OCI-LY3 (cell line): ENCODE results near the gene KLHL36.

Experiments used
- H2AFZ ChIP-seq: fragments of 200-600, 300-600 bp; shearing (Covaris generic); 2 replicates; pipeline ENCODE4 v1.6.0; 2014; ENCODE audit warnings: antibody characterized with exemption, low read depth, low read length
- H3K27ac ChIP-seq: fragments of 200-600, 300-600 bp; sonication (generic); 2 replicates; pipeline ENCODE4 v1.5.1; 2014; ENCODE audit warnings: mild to moderate bottlenecking, low read length, moderate library complexity, mixed read lengths
- H3K27me3 ChIP-seq: fragments of 200-600, 300-600 bp; sonication (generic); 2 replicates; pipeline ENCODE4 v1.6.1; 2014; ENCODE audit warnings: low read depth, low read length, mixed read lengths
- H3K36me3 ChIP-seq: fragments of 200-600, 300-600 bp; sonication (generic); replicated peaks from 2 replicates; pipeline ENCODE3; 2014; ENCODE audit warnings: low read depth, low read length, mixed read lengths
- H3K4me1 ChIP-seq: fragments of 300-600, 200-600 bp; sonication (generic); 2 replicates; pipeline ENCODE4 v1.6.1; 2014; ENCODE audit warnings: low read length, mixed read lengths
- H3K4me2 ChIP-seq: fragments of 200-600, 300-600 bp; sonication (generic); 2 replicates; pipeline ENCODE4 v1.6.1; 2014; ENCODE audit warnings: low read length, mixed read lengths
- H3K4me3 ChIP-seq: fragments of 300-600, 200-600 bp; sonication (generic); 2 replicates; pipeline ENCODE4 v1.5.1; 2014; ENCODE audit warnings: antibody characterized with exemption, mild to moderate bottlenecking, low read length, moderate library complexity
- H3K79me2 ChIP-seq: fragments of 300-600, 200-600 bp; shearing (Covaris generic); 2 replicates; pipeline ENCODE4 v1.6.1; 2014; ENCODE audit warnings: mild to moderate bottlenecking, low read length, mixed read lengths
- H3K9ac ChIP-seq: fragments of 300-600, 200-600 bp; shearing (Covaris generic); 2 replicates; pipeline ENCODE4 v1.6.0; 2014; ENCODE audit warnings: mild to moderate bottlenecking, low read length, moderate library complexity
- H3K9me3 ChIP-seq: fragments of 200-600, 300-600 bp; shearing (Covaris generic); 2 replicates; pipeline ENCODE4 v1.6.1; 2014; ENCODE audit warnings: low read length, mixed read lengths; ENCODE audit not compliant: insufficient read depth
- H4K20me1 ChIP-seq: fragments of 200-600, 300-600 bp; sonication (generic); 2 replicates; pipeline ENCODE4 v1.6.1; 2016; ENCODE audit warnings: low read length, mixed read lengths; ENCODE audit not compliant: insufficient read depth
- CTCF ChIP-seq: fragments of 200-600, 300-600 bp; sonication (generic); IDR thresholded peaks from 2 replicates; pipeline ENCODE4 v1.5.1; 2014; ENCODE audit warnings: antibody characterized with exemption, low read length, low read depth
- EZH2phosphoT487 ChIP-seq: fragments of 200-600 bp; shearing (Covaris generic); IDR thresholded peaks from 2 replicates; pipeline ENCODE4 v1.6.1; 2018; ENCODE audit warnings: antibody characterized with exemption, mixed run types, low read depth

The KLHL36 gene

GRCh38 chr16:84609563-84610177 is 38.6 kb upstream of the KLHL36 start:
- no peak overlapping the region; the same call in 1 of the 2 replicates for H3K9ac ChIP-seq
- H3K4me2 ChIP-seq, result peak overlapping the region; percentile 63; the same call in 1 of the 2 replicates
- peaks cover 95% of the 10 kb centered on the region for H3K36me3 ChIP-seq
- H4K20me1 ChIP-seq, result peaks cover 68% of the 10 kb centered on the region
- no peak for TF ChIP-seq CTCF
- no peak for TF ChIP-seq EZH2phosphoT487
- peaks cover 42% of the 10 kb centered on the region for H3K9me3 ChIP-seq
- no peaks in the 10 kb centered on the region for H3K27me3 ChIP-seq
- H3K27ac ChIP-seq, result peak overlapping the region; percentile 91
- H3K4me1 ChIP-seq, result peaks cover 61% of the 10 kb centered on the region
- peak overlapping the region; percentile 11 for H3K4me3 ChIP-seq
- H3K79me2 ChIP-seq, result peaks cover 99% of the 10 kb centered on the region
- no peak overlapping the region for H2AFZ ChIP-seq

GRCh38 chr16:84610376-84610775 is 37.9 kb upstream of the KLHL36 start:
- H3K4me1 ChIP-seq, result peaks cover 62% of the 10 kb centered on the region
- H3K4me3 ChIP-seq, result no peak overlapping the region
- H3K36me3 ChIP-seq, result peaks cover 97% of the 10 kb centered on the region
- H3K27ac ChIP-seq, result peak overlapping the region; percentile 91
- H4K20me1 ChIP-seq, result peaks cover 68% of the 10 kb centered on the region
- no peaks in the 10 kb centered on the region for H3K27me3 ChIP-seq
- H2AFZ ChIP-seq, result no peak overlapping the region
- H3K4me2 ChIP-seq, result peak overlapping the region; percentile 2; the same call in 1 of the 2 replicates
- H3K79me2 ChIP-seq, result peaks cover 99% of the 10 kb centered on the region
- H3K9me3 ChIP-seq, result peaks cover 42% of the 10 kb centered on the region
- no peak overlapping the region; the same call in 1 of the 2 replicates for H3K9ac ChIP-seq
- no peak for TF ChIP-seq EZH2phosphoT487
- no peak for TF ChIP-seq CTCF

GRCh38 chr16:84611041-84611440 is 37.3 kb upstream of the KLHL36 start:
- peaks cover 36% of the 10 kb centered on the region for H3K9me3 ChIP-seq
- peaks cover 99% of the 10 kb centered on the region for H3K79me2 ChIP-seq
- H3K27me3 ChIP-seq, result no peaks in the 10 kb centered on the region
- no peak overlapping the region for H3K4me2 ChIP-seq
- H3K36me3 ChIP-seq, result peaks cover 97% of the 10 kb centered on the region
- H3K4me3 ChIP-seq, result no peak overlapping the region
- no peak overlapping the region for H3K9ac ChIP-seq
- peaks cover 61% of the 10 kb centered on the region for H3K4me1 ChIP-seq
- H3K27ac ChIP-seq, result peak overlapping the region; percentile 91; the same call in 1 of the 2 replicates
- TF ChIP-seq EZH2phosphoT487, result no peak
- no peak for TF ChIP-seq CTCF
- H2AFZ ChIP-seq, result no peak overlapping the region
- H4K20me1 ChIP-seq, result peaks cover 68% of the 10 kb centered on the region

GRCh38 chr16:84612686-84613085 is 35.6 kb upstream of the KLHL36 start:
- Histone ChIP-seq H4K20me1 (peaks cover 69% of the 10 kb centered on the region), H2AFZ (no peak overlapping the region), H3K4me1 (peaks cover 46% of the 10 kb centered on the region), H3K27ac (no peak overlapping the region), H3K79me2 (peaks cover 99% of the 10 kb centered on the region), H3K4me2 (no peak overlapping the region), H3K9me3 (peaks cover 27% of the 10 kb centered on the region), H3K36me3 (peaks cover 90% of the 10 kb centered on the region), H3K27me3 (no peaks in the 10 kb centered on the region), H3K9ac (no peak overlapping the region), H3K4me3 (no peak overlapping the region)
- no peak for TF ChIP-seq CTCF
